A549 treated with dexamethasone at 1 μM for 4 hours (cell line): ENCODE data around the gene CRYGD. TPM values are rescaled to one million over a fixed set of nuclear protein-coding genes. Genes with fewer than 3 reads are reported as not detected.

Experiments used
- total RNA-seq: library from RNA; stranded (reverse); fragments of 200-300 nt; extraction: Qiagen RNA extraction; gene quantifications from 5 replicates; pipeline ENCODE4 v1.2.3, GENCODE V29; 2022

The CRYGD gene
- not detected in 5 replicates for total RNA-seq

DNA sequence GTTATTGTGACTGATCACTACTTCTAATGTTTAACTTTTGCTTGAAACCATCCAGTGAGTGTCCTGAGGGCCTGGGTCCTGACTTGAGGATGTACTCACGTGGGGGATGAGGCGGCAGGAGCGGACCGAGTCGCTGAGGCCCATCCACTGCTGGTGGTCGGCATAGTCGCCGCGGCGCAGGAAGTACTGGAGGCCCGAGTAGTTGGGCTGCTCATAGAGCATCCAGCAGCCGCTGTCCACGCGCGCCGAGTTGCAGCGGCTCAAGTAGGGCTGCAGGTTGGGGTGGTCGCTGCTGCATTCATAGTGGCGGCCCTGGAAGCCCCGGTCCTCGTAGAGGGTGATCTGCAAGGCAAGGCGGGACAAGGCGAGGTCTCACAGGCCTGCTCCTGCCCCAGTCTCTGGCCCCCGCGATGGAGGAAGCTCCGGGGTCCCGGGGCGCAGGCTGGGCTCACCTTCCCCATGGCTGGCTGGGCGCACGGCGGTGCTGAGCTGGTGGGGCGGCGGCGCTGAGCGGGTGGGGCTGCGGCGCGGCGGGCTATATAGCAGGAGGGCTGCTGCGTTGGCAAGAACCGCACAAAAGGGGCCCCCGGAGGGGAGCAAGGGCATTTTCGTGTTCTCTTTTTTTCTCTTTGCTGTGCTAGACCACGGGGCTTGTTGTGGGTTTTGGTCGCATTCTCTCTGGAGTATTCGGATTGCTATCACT, at the start of gene CRYGD:
Gene CRYGD (minus strand): TSS at position 512 of the 703 bp plus-strand sequence. CDS start 51 bp downstream, at position 461.

DNA sequence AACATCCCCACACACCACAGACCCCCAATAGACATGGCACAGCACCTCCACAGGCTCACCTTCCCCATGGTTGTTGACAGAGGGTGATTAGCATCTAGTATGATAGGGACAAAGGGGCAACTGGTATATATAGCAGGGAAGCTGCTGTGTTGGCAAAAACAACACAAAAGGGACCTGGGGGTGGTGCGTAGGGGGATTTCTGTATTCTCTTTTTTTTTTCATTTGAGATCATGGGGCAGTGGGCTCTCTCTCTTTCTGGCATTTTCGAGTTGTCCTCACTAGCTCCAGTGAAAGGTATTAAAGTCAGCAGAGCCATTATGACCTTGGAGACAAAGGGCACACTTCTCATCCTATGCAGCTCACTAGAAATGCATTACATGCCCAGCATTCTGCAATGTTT, 39.2 kb upstream of the CRYGD start, which contains the start of gene CRYGA:
Gene CRYGA (minus strand): TSS at position 101 of the 400 bp plus-strand sequence. CDS start 33 bp downstream, at position 68.

GRCh38 chr2:208146006-208146405, 21.7 kb upstream of the CRYGD start, which contains the start of gene CRYGB:
Gene CRYGB, minus strand, starts transcription at chr2:208146158. Its CDS starts 38 bp downstream, at chr2:208146120.

GRCh38 chr2:208129744-208130711, 5.7 kb upstream of the CRYGD start, which contains the start of gene CRYGC:
Gene CRYGC, minus strand, starts transcription at chr2:208129828. Its CDS starts 36 bp downstream, at chr2:208129792.

Other genes with a start within 250 kb of the CRYGD start
- 2.0 to 2.7 TPM (median 2.5 TPM) in 5 replicates for gene PLEKHM3, start 99.0 kb downstream of the CRYGD start, total RNA-seq
- not detected in 5 replicates for gene CRYGC, start 5.3 kb upstream of the CRYGD start, total RNA-seq
- not detected in 5 replicates for gene CRYGB, start 21.6 kb upstream of the CRYGD start, total RNA-seq
- not detected in 5 replicates for gene CRYGA, start 39.1 kb upstream of the CRYGD start, total RNA-seq
- not detected in 5 replicates for gene C2orf80, start 65.5 kb upstream of the CRYGD start, total RNA-seq
- 79.0 to 98.1 TPM (median 87.2 TPM) in 5 replicates for gene IDH1, start 130.5 kb upstream of the CRYGD start, total RNA-seq
- 4.6 to 9.3 TPM (median 7.4 TPM) in 5 replicates for gene PIKFYVE, start 141.7 kb upstream of the CRYGD start, total RNA-seq